Breast epithelium (tissue), 4 donors: ENCODE results near the gene SEC14L5. TPM values are rescaled to one million over a fixed set of nuclear protein-coding genes. Genes with fewer than 3 reads are reported as not detected.

Experiments
- DNase-seq, 2 donors: peaks; one replicate each; pipeline ENCODE4 v3.0.0-alpha.2; 2019; ENCODE audit warnings: low spot score in 2 of 2
- H3K27ac ChIP-seq, 2 donors: fragments of 200-600 bp; sonication (generic) in 1 of 2; one replicate each; pipeline ENCODE4 v1.5.1; 2016 to 2019; ENCODE audit warnings: mild to moderate bottlenecking in 1 of 2
- H3K27me3 ChIP-seq, 2 donors: fragments of 200-600 bp; sonication (generic) in 1 of 2; one replicate each; pipeline versions ENCODE4 v1.5.1 to v1.6.0; 2017 to 2019; ENCODE audit warnings: control low read depth in 1 of 2, mild to moderate bottlenecking in 1 of 2
- H3K36me3 ChIP-seq: fragments of 200-600 bp; one replicate; pipeline ENCODE4 v1.5.1; 2019
- H3K4me1 ChIP-seq, 2 donors: fragments of 200-600 bp; sonication (generic); one replicate each; pipeline ENCODE4 v1.5.1; 2016 to 2019; ENCODE audit warnings: control low read depth in 1 of 2
- H3K4me3 ChIP-seq, 3 donors: fragments of 200-600 bp; sonication (generic); 1 replicate in 2 of 3; 2 replicates in 1 of 3; pipeline ENCODE4 v1.5.1; 2016 to 2019; ENCODE audit warnings: mild to moderate bottlenecking in 3 of 3, moderate library complexity in 2 of 3
- H3K9me3 ChIP-seq, 2 donors: fragments of 200-600 bp; sonication (generic) in 1 of 2; one replicate each; pipeline ENCODE4 v1.5.1; 2016 to 2019; ENCODE audit warnings: control low read depth in 1 of 2
- POLR2A ChIP-seq: fragments of 450-650 bp; IDR thresholded peaks from one replicate; pipeline ENCODE4 v1.6.1; 2016; ENCODE audit warnings: antibody characterized with exemption, mild to moderate bottlenecking, moderate library complexity
- POLR2AphosphoS5 ChIP-seq, 3 donors: sonication (generic); formaldehyde crosslinking; IDR thresholded peaks; one replicate each; pipeline ENCODE4 v1.6.1; 2017; ENCODE audit warnings: antibody characterized with exemption in 3 of 3
- intact Hi-C: fragments of 100-400 bp; cut with DNase I; formaldehyde crosslinking; loops from one replicate; pipeline ENCODE4 v1.15.1; 2023; ENCODE audit warnings: low total_unique reads
- total RNA-seq, 3 donors: library from RNA; depleted of rRNA; stranded (reverse); fragments of >200 nt; gene quantifications; one replicate each; pipeline ENCODE4 v1.1.0, GENCODE V29; 2016
- TF ChIP-seq, protein P1 (sequence below), 3 donors: fragments of 450-650 bp; IDR thresholded peaks; one replicate each; pipeline ENCODE4 v1.5.1; 2016 to 2017; ENCODE audit warnings: antibody characterized with exemption in 3 of 3, mild to moderate bottlenecking in 3 of 3, moderate library complexity in 3 of 3

SEC14L5 gene
- total RNA-seq, 3 donors from 2014 or later = 0.33 to 1.3 (median 0.59) TPM

DNA sequence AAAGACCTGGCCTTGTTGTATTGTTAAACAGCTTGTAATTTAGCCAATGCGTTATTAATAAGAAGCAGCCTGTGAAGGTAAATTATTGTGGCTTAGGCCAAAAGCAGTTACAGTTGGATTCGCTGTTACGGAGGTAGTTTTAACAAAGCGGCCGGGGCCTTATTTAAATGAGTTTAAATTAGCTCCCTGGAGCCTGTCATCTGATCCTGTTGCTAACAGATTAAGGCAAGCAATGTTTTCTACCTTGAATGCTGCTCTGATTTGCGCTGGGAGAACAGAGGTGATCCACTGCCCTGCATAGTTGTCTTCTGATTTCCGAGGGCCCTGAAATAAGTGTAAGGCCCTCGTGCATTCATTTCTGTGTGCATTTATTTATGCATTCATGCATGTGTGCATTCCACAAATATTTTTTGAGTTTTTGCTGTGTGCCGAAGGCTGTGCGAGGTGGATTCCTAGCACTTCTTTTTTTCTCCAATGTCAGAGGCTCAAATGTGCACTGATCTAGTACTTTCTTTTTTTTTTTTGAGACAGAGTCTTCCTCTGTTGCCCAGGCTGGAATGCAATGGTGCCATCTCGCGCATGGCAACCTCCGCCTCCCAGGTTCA lies 10.9 kb downstream of the SEC14L5 start:
- Histone ChIP-seq H3K4me1 (no peaks in the 10 kb centered on the region), H3K27me3 (no peaks in the 10 kb centered on the region), H3K27ac (no peak overlapping the region), H3K9me3 (no peaks in the 10 kb centered on the region), H3K36me3 (no peaks in the 10 kb centered on the region), H3K4me3 (no peak overlapping the region)
- intact Hi-C loops = no loop called here
- TF ChIP-seq POLR2A = no peak
- TF ChIP-seq, protein P1, sequence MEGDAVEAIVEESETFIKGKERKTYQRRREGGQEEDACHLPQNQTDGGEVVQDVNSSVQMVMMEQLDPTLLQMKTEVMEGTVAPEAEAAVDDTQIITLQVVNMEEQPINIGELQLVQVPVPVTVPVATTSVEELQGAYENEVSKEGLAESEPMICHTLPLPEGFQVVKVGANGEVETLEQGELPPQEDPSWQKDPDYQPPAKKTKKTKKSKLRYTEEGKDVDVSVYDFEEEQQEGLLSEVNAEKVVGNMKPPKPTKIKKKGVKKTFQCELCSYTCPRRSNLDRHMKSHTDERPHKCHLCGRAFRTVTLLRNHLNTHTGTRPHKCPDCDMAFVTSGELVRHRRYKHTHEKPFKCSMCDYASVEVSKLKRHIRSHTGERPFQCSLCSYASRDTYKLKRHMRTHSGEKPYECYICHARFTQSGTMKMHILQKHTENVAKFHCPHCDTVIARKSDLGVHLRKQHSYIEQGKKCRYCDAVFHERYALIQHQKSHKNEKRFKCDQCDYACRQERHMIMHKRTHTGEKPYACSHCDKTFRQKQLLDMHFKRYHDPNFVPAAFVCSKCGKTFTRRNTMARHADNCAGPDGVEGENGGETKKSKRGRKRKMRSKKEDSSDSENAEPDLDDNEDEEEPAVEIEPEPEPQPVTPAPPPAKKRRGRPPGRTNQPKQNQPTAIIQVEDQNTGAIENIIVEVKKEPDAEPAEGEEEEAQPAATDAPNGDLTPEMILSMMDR (IDR thresholded peaks at IDR 0.05) = no peak
- no peak for TF ChIP-seq POLR2AphosphoS5 (IDR thresholded peaks at IDR 0.05)
- DNase-seq = no peak

DNA sequence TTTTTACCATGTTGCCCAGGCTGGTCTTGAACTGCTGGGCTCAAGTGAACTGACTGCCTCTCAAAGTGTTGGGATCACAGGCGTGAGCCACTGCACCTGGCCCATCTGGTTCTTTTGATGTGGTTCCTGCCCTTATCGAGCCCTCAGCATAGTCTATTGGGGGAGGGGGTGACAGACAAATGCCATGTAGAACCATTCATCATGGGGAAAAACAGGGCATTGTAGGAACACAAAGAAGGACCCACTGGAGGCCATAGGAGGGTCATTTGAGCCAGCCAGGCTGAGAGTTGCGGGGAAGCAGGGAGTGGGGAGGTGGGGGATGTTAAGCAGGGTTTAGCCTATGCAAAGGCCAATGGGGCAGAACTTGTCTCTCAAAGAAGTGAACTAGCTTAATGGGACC lies 11.9 kb downstream of the SEC14L5 start:
- Histone ChIP-seq H3K4me1 (no peaks in the 10 kb centered on the region), H3K27ac (no peak overlapping the region), H3K9me3 (no peaks in the 10 kb centered on the region), H3K27me3 (no peaks in the 10 kb centered on the region), H3K36me3 (no peaks in the 10 kb centered on the region), H3K4me3 (no peak overlapping the region)
- intact Hi-C loops = no loop called here
- no peak for TF ChIP-seq POLR2A
- TF ChIP-seq, protein P1 (IDR thresholded peaks at IDR 0.05) = no peak
- TF ChIP-seq POLR2AphosphoS5 (IDR thresholded peaks at IDR 0.05) = no peak
- DNase-seq = no peak

DNA sequence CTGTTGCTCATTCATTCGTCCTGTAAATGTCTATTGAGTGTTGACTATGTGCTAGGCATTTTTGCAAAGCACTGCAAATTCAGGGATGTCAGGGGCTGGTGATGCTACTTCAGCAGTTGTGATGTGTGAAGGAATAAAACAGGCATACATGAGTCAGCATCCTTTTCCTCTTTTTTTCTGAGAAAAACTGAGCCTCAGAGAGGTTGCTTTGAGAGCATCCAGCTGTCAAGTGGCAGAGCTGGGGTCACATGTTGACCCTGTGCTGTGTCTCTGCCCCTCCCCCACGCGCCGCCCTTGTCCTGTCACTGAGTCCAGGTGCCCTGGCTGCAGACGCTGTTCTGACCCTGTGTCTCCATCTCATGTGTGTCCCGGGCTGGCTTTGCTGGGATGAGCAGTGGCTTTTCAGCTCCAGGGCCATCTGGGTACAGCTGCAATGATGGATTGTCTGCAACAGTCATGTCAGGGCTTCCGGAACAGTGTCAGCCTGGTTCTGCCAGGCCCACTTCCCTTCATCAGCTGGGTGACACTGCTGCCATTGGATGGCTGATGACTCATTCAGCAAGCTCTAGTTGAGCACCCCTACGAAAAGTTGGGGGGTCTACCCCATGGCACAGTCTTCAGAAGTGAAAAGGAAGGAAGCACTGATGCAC lies 14.9 kb downstream of the SEC14L5 start:
- Histone ChIP-seq H3K4me3 (no peak overlapping the region), H3K36me3 (no peaks in the 10 kb centered on the region), H3K27ac (no peak overlapping the region), H3K4me1 (no peaks in the 10 kb centered on the region), H3K9me3 (no peaks in the 10 kb centered on the region), H3K27me3 (no peaks in the 10 kb centered on the region)
- TF ChIP-seq, protein P1 (IDR thresholded peaks at IDR 0.05) = no peak
- TF ChIP-seq POLR2AphosphoS5 (IDR thresholded peaks at IDR 0.05) (no peak), POLR2A (no peak)
- DNase-seq = no peak
- intact Hi-C loops = no loop called here

DNA sequence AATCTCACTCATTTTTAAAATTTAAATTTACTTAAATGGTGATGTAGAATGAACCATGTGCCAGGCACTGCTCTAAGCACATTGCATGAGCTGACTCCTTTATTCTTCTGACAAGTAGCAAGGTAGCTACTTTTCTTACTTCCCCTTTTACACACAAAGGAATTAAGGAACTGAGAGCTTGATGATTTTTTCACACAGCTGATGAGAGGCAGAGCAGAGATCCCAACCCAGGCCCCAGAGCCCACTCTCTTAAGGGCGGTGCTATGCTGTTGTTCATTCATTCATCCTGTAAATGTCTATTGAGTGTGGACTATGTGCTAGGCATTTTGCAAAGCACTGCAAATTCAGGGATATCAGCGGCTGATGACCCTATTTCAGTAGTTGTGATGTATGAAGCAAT lies 17.9 kb downstream of the SEC14L5 start:
- Histone ChIP-seq H3K4me3 (no peak overlapping the region), H3K9me3 (no peaks in the 10 kb centered on the region), H3K27ac (no peak overlapping the region), H3K27me3 (no peaks in the 10 kb centered on the region), H3K36me3 (no peaks in the 10 kb centered on the region), H3K4me1 (no peaks in the 10 kb centered on the region)
- DNase-seq = no peak
- intact Hi-C loops = no loop called here
- TF ChIP-seq POLR2A = no peak
- TF ChIP-seq POLR2AphosphoS5 (IDR thresholded peaks at IDR 0.05) = no peak
- TF ChIP-seq, protein P1 (IDR thresholded peaks at IDR 0.05) = no peak

DNA sequence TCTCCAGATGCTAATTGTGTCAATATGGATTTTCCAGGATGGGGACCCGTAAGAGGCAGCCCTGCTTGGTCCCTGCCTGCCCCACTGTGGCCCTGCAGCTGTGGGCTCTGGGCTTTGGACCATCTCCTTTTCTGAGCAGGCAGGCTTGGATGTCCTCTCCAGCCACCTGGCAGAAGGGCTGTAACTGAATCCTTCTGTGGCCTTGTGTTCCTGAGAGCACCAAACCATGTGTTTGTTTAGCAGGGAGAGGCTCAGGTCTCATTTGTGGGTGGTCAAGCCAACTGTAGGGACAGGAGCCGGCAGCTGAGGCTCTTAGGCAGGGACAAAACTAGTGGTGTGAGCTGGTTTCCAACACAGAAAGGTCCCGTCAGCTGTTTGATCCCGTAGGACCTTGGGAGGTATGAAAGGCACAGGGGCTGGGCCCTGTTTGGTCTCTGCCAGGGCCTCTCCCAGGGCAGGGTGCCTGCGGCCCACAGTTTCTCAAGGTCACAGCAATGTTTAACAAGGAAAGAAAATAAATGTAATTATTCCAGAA lies 18.5 kb downstream of the SEC14L5 start:
- DNase-seq = no peak
- H3K36me3 ChIP-seq = no peaks in the 10 kb centered on the region
- no peaks in the 10 kb centered on the region for H3K27me3 ChIP-seq
- H3K4me1 ChIP-seq = no peaks in the 10 kb centered on the region
- H3K9me3 ChIP-seq = no peaks in the 10 kb centered on the region
- H3K4me3 ChIP-seq = no peak overlapping the region
- no peak overlapping the region for H3K27ac ChIP-seq
- intact Hi-C loops = no loop called here
- TF ChIP-seq POLR2AphosphoS5 (IDR thresholded peaks at IDR 0.05) = no peak
- TF ChIP-seq, protein P1 (IDR thresholded peaks at IDR 0.05) = no peak
- TF ChIP-seq POLR2A = no peak
